ENCODE data around the gene ZBTB3.
"Not testable (repeated sequence)": the region's sequence is repeated elsewhere in the genome, so short reads cannot be mapped to it uniquely, and the experiment has no call there.

The ZBTB3 gene

GRCh38 chr11:62755086-62755615, 1.2 kb upstream of the ZBTB3 start:
- DNase-seq, result no peak

DNA sequence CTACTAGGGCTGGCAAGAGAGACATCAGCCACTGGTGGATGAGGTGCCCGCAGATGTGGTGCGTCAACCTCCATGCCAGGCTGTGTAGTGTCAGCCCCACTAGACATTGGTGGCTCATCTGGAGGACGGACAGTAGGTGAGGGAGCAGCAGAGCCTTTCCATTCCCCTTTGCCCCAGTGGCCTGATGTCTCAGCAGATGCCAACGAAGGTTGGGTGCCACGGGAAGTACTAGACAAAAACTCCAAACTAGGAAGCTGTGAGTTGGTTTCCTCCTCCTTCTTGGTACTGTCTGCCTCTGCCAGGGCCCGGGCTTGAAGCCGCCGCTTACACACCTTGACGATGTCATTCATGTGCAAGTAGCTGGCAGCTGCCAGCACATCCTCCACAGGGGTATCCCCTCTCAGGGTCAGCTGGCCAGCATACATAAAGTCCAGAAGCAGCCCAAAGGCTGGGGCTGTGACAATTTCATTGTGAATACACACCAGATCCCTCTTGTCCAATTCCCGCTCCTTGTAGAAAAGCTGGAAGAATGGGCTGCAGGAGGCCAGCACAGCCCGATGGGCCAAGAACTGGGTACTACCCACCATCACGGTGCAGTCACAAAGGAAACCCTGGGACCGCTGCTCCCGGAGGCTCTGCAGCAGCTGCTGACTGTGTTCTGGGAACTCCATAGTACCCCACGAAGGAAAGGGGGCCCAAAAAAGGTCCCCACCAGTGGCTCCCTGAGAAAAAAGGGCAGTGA, 795 bp downstream of the ZBTB3 start:
- DNase-seq, result no peak

- DNase-seq, result no peak
Measured at GRCh38 chr11:62752177-62752785, 1.7 kb downstream of the ZBTB3 start.

DNA sequence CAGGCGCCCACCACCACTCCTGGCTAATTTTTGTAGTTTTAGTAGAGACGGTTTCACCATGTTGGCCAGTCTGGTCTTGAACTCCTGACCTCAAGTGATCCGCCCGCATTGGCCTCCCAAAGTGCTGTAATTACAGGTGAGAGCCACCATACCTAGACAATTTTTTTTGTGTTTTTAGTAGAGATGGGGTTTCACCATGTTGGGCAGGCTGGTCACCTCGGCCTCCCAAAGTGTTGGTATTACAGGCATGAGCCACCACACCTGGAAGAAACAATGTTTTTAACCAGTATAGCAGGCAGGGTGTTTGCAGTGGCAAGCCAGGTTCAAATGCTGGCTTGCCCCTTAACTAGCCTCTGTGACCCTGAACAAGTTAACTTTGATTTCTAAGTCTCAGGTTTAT, 4.0 kb downstream of the ZBTB3 start:
- not testable (repeated sequence) for DNase-seq

DNA sequence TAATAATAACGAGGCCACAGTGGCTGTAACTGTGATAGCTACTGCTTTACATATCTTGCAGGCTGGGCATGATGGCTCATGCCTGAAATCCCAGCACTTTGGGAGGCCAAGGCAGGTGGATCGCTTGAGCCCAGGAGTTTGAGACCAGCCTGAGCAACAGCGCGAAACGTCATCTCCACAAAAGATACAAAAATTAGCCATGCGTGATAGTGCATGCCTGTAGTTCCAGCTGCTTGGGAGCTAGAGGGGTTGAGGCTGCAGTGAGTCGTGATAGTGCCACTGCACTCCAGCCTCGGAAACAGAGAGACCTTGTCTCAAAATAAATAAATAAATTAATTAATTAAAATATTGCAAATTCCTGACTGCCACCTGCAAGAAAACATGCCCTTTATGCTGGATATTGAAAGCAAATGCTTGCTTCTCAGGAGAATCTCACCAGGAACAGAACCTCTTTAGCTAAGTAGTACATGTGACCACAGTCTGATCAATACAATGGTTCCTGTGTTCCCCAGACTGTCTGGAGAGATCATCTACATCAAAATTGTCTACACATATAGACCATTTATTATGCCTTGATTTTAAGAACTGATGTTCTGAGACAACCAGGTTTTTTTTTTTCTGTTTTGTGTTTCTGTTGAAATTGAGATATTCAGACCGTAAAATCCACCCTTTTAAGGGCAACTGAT, 6.3 kb downstream of the ZBTB3 start:
- no peak for DNase-seq

- no peak for DNase-seq
Measured at GRCh38 chr11:62737196-62737595, 16.8 kb downstream of the ZBTB3 start.

DNA sequence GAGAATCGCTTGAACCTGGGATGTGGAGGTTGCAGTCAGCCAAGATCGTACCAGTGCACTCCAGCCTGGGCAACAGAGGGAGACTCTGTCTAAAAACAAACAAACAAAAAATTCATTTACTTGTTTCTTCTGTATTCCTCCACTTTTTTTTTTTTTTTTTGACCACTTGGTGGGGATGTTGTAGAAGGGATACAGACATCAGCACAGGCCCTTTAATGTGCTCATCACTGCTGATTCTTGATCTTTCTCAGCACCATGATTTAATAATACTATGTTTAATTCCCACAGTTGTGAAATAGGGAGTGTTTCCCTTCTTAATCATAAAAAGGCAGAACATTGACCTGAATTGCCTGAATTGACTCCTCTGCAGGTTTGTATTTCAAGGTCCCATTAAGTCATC, 21.1 kb downstream of the ZBTB3 start:
- DNase-seq, result no peak

DNA sequence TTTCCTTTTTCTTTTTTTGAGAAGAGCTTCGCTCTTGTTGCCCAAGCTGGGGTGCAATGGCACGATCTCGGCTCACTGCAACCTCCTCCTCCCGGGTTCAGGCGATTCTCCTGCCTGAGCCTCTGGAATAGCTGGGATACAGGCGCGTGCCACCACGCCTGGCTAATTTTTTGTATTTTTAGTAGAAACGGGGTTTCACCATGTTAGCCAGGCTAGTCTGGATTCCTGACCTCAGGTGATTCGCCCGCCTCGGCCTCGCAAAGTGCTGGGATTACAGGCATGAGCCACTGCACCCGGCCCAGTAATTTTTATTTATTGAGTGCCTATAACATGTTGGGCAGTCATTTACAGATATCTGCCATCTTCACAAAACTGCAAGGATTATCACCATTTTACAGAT, 23.9 kb downstream of the ZBTB3 start:
- not testable (repeated sequence) for DNase-seq

DNA sequence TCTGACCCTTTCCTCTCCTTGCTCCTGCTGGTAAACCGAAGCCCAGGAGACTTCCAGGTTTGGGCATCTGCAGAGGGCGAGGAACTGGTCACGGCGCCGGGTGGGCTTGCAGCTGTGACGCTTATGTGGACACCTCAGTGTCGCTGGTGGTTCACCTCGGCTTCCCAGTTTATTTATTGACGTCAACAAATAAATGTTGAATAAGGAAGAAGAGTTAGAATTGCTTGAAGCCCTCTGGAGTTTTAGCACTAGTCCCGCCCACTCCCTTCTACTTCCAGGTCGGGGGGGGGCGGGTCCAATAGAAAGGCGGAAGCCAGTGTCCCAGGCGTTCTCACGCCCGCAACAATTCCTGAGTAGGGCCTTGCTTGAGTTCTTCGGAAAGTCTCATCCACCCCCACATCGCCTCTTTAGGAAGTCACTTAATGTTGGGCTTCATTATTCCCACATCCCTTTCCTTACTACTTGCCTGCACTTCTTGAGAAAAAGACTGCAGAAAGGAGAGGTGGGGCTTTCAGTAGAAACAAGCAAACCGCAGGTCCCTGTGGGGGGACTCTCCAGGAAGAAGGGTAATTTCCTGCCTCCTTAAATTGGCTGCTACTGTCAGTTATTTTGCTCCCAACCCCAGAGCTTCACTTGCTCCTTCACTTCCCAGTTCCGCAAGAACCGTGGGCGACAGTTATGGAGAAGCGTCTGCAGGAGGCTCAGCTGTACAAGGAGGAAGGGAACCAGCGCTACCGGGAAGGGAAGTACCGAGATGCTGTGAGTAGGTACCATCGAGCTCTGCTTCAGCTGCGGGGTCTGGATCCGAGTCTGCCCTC, 25.6 kb downstream of the ZBTB3 start, which contains the start of gene TTC9C:
TTC9C (plus strand) TSS at position 316 of the 818 bp plus-strand sequence; CDS start at position 679, 363 bp downstream.
- DNase-seq, result peak; percentile 72

DNA sequence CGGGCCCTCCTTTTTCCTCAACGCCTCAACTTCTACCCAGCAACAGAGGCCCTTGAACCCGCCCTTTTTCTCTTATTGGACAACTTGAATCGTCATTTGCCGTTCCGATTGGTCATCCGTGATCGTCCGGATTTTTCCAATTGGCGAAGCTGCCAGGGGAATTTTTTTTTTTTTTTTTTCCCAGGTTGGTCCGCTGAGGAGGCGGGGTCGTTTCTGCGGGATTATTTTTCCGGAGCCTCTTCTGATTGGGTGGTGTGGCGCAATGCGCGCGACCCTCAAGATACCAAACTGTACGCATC, 26.1 kb downstream of the ZBTB3 start:
- peak; percentile 95 for DNase-seq

GRCh38 chr11:62727165-62727871, 26.6 kb downstream of the ZBTB3 start, which contains the start of gene HNRNPUL2:
TSS of gene HNRNPUL2 (minus strand) at chr11:62727457. CDS start at chr11:62727156, 301 bp downstream.
- peak; percentile 95 for DNase-seq

DNA sequence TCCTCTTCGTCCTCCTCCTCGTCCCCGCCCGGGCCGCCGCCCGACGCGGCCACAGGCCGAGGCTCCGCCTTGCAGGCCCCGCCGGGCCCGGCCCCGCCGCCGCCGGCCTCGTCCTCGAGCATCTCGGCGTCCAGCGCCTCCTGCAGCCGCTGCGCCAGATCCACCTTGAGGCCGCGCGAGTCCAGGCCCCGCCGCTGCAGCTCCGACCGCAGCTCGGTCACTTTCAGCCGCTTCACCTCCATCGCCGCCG, 27.1 kb downstream of the ZBTB3 start:
- DNase-seq, result no peak

DNA sequence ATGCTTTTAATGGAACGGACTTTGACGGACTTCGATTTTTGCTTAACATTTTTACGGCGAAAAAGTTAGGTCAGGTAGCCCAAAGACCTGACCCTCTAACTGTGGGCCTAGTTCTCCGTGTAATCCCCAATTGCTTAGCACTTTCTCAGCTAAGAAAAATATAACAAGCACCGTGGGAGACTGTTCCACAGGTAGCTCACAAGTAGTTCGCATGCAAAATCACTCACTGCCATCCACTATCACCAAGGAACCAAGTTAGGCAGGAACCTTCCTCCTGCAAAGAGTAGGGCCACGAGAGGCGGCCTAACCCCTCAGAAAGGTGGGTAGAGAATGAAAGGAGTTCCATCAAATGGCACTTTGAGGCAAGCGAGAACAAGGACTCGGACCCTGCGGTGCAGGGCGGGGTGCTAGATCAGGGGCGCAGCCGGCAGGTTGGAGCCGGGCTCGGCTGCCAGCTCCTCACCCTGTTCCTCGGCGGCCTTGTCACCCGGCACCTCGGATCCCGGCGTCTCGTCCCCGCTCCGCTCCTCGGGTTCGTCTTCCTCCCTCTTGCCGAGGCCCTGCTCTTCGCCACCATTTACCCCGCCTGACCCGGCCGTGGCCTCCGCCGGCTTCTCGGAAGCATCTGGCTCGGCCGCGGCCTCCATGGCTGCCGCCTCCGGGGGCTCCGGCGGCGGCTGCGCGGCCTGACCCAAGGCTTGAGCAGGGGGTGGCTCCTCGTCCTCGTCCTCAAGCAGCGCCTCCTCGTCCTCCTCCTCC, 27.6 kb downstream of the ZBTB3 start:
- DNase-seq, result no peak

DNA sequence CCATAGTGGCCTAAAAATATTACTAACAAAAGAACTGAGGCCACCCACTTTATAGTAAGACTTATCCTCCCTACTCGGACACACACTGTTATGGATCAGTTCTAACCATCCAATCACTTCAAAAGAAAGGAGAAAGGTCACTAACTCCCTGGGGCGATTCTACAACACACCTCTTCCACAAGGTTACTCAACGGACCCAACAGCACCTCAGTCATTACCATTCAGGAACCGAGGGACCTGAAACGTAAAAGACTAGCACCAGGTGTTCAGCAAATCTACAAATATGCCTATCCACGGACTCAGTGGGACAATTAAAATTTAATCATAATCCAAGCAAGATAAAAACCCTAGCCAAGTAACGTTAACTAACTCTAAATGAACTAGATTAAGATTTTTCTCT, 28.3 kb downstream of the ZBTB3 start:
- no peak for DNase-seq

DNA sequence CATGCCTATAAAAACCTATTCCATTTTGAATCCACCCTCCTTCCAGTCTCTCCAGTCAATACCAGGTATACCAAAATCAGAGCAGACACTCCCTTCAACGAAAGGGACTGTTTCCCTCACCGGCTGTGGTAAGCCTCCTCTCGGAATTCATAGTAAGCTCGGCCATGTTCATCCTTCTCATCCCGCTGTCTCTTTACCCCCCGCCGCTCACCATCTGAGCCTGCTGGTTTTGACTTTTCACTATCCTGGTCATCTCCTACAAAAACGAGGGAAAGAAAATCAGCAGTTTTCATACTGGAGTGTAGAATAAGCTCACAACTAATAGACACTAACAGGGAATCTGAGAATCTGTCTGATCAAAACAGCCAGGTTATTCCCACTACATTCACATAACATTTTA, 29.8 kb downstream of the ZBTB3 start:
- DNase-seq, result no peak

DNA sequence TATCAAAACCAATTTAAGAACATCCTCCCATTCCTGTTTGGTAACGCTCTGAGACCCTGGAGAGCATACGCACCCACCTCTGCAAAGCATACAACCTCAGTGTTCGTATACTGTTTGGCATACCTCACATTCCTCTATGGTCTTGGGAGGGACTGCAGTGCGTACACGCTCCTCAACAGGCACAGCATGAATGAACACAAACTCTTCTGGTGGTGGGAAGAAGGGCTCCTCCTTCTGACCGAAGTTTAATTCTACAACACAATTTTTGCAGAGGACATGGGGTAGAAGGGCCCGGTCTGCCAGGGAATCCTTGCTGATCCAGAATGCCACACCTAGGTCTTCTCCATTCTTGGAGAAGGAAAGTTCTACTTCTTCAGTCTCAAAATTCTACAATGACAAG, 32.0 kb downstream of the ZBTB3 start:
- no peak for DNase-seq

GRCh38 chr11:62719302-62719978, 34.5 kb downstream of the ZBTB3 start:
- DNase-seq, result no peak

DNA sequence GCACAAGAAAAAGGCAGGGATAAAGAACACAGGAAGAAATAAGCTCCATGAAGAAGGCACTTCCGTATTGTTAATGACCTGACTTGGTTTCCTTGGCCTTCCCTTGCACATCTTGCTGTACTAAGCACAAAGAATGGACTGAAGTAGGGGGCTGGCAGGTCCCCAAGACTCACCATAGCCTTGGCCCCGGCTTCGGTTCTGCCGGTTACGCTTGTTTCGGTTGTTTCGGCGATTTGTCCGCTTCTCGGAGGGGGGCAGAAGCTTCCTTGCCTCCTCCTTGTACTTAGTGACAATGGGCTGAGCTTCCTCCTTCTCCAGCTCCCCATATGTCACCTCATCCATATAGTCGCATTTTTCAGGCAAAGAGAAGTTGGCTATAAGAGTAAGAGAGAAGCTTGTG, 37.1 kb downstream of the ZBTB3 start:
- DNase-seq, result no peak

- DNase-seq, result no peak
Measured at GRCh38 chr11:62716206-62716605, 37.8 kb downstream of the ZBTB3 start.

DNA sequence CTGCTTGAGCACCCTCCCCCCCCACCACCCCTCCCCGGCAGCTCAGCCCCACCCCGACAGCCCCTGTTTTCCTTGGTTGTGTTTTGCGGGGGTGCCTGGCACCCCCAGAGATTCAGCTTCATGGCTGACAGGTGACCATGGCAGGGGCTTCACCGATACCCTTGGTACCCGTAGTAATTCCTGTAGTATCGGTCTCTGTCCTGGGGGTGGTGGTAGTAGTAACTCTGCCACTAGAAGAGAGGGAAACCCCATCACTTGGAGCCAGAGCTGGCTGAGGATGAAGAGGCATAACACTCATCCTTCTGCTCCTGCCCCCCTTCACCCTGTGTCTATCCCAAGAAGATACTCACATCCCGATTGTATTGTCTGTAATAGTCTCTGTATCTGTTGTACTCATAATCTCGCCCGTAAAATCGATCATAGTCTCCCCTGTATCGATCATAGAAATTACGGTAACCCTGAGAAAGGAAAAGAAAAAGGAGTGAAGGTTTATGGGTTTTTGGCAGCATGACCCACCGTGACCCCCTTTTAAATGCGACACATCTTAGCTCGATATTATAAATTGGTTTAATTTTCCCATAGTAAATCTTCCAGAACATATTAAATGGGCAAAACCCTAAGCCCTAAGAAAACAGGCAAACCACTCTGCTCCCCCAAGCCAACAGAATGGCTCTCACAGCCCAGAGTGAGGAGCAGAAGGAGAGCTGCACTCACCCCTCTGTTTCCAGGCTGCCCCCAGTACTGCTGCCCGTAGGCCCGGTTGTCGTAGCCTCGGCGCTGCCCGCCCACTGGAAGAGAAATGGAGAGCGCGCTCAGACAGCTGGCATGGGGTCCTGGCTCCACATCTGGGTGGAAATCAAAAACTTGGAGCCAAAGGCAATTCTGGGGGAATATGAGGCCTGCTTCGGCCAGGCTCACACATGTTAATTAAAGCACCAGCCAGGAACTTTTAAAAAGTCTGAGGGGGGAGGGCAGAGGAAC, 38.5 kb downstream of the ZBTB3 start:
- no peak for DNase-seq
